Measurements from ENCODE around the gene LGALSL. TPM values are rescaled to one million over a fixed set of nuclear protein-coding genes. Genes with fewer than 3 reads are reported as not detected.

The LGALSL gene
- total and polyA plus RNA-seq, 2 of the 13 experiments (the other 11 are each of a cell fraction or from before 2014, with no cell fraction given) = 15.4 to 20.0 TPM

DNA sequence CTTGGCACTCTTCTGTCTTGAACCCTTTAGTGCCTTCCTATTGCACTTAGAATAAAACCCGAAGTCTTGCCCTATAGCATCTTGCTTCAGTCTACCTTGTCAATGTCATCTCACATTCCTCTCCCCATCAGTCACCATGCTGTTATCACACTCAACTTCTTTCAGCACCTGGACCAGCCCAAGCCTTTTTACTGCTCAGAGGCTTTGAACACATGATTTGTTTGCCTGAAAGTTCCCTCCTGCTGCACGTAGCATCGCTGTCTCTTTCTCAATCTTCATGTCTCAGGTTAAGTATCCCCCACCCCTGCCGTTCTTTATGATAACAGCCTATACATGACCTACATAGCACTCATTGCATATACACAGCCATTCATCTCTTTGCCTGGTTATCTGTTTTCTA lies 41.3 kb upstream of the LGALSL start:
- H3K36me3 ChIP-seq (replicated peaks in 1 of 2; ENCODE audit: control insufficient read depth in 1 of 2, insufficient read depth in 2 of 2, low read length in 2 of 2) = no peaks in the 10 kb centered on the region
- no peak overlapping the region for H3K4me3 ChIP-seq (replicated peaks in 1 of 3; ENCODE audit: insufficient read depth in 1 of 3, low read depth in 2 of 3, low read length in 3 of 3)
- no peak overlapping the region for H3K27ac ChIP-seq (ENCODE audit: extremely low read length, insufficient read depth, low read length)
- H3K9me3 ChIP-seq (ENCODE audit: low read length) = no peaks in the 10 kb centered on the region
- ATAC-seq (no peak), DNase-seq (ENCODE audit: low spot score) (no peak), FAIRE-seq (no peak)
- in situ Hi-C loops (cut with HindIII; ENCODE audit: extremely low pct_ligation_motif_present, low pct_unique_long_range_greater_than_20kb) (no loop called here), intact Hi-C loops (cut with micrococcal nuclease; ENCODE audit: unreplicated experiment) (no loop called here)
- no peak overlapping the region for H3K4me2 ChIP-seq (ENCODE audit: low read depth, low read length)
- no peaks in the 10 kb centered on the region for H4K20me1 ChIP-seq (ENCODE audit: insufficient read depth, low read length)
- no peaks in the 10 kb centered on the region for H3K79me2 ChIP-seq (ENCODE audit: insufficient read depth, low read length)
- H2AFZ ChIP-seq (ENCODE audit: low read length) = no peak overlapping the region
- no peak overlapping the region for H3K9ac ChIP-seq (ENCODE audit: insufficient read depth, low read depth, low read length)
- peaks cover 0 to 6% of the 10 kb centered on the region in 2 experiments; a peak in 2 of 5 replicates for H3K27me3 ChIP-seq (ENCODE audit: control insufficient read depth in 1 of 2, insufficient read depth in 2 of 2, low read length in 2 of 2)
- H3K4me1 ChIP-seq (ENCODE audit: insufficient read depth, low read length) = no peaks in the 10 kb centered on the region
- CTCF ChIA-PET (ENCODE audit: low intra/inter-chr PET ratio, low total read pairs) = no interaction called here
- POLR2A ChIA-PET = no interaction called here
- BruUV-seq (replicated peaks) = no TSS peak
- 44% methylated on average over 4 of the region's 4 CpGs for WGBS (ENCODE audit: low lambda C conversion rate)
- no peak for TF ChIP-seq ZNF503 (CRISPR knock-in tag; IDR thresholded peaks at IDR 0.05)
- TF ChIP-seq JDP2 (CRISPR knock-in tag; IDR thresholded peaks at IDR 0.05; ENCODE audit: borderline replicate concordance) = no peak
- TF ChIP-seq HNRNPLL (IDR thresholded peaks at IDR 0.05; ENCODE audit: low read depth, low read length, poor library complexity, severe bottlenecking) = no peak
- no peak for TF ChIP-seq FOXP1 (IDR thresholded peaks at IDR 0.05)
- no peak for TF ChIP-seq FOXP1 (CRISPR knock-in tag; IDR thresholded peaks at IDR 0.05)
- no peak for TF ChIP-seq ZKSCAN1 (IDR thresholded peaks at IDR 0.05; ENCODE audit: low read length)
- TF ChIP-seq, protein P1, sequence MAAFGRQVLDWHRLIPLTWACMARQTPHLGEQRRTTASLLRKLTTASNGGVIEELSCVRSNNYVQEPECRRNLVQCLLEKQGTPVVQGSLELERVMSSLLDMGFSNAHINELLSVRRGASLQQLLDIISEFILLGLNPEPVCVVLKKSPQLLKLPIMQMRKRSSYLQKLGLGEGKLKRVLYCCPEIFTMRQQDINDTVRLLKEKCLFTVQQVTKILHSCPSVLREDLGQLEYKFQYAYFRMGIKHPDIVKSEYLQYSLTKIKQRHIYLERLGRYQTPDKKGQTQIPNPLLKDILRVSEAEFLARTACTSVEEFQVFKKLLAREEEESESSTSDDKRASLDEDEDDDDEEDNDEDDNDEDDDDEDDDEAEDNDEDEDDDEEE (CRISPR knock-in tag; IDR thresholded peaks at IDR 0.05) = no peak
- no peak for TF ChIP-seq ZNF772 (CRISPR knock-in tag; IDR thresholded peaks at IDR 0.05)
- TF ChIP-seq ERF (CRISPR knock-in tag; IDR thresholded peaks at IDR 0.05) = no peak
- TF ChIP-seq TBX2 (CRISPR knock-in tag; IDR thresholded peaks at IDR 0.05; ENCODE audit: borderline replicate concordance) = no peak
- no peak for TF ChIP-seq ZNF30 (CRISPR knock-in tag; IDR thresholded peaks at IDR 0.05)
- TF ChIP-seq KDM4B (CRISPR knock-in tag; IDR thresholded peaks at IDR 0.05) = no peak
- TF ChIP-seq TCF12 (IDR thresholded peaks at IDR 0.05) = no peak
- no peak for TF ChIP-seq TCF12 (CRISPR knock-in tag; IDR thresholded peaks at IDR 0.05)
- no peak for TF ChIP-seq DNMT3B (CRISPR knock-in tag; conservative IDR thresholded peaks at IDR 0.05)
- no peak for TF ChIP-seq ZMYM2 (CRISPR knock-in tag; IDR thresholded peaks at IDR 0.05)
- TF ChIP-seq RNF2 (conservative IDR thresholded peaks at IDR 0.05; ENCODE audit: low read depth) = no peak
